LHCN-M2 (cell line): Measurements from ENCODE around the gene SDK1. TPM values are rescaled to one million over a fixed set of nuclear protein-coding genes. Genes with fewer than 3 reads are reported as not detected.
"Not testable (repeated sequence)": the region's sequence is repeated elsewhere in the genome, so short reads cannot be mapped to it uniquely, and the experiment has no call there.

Experiments used
- DNase-seq: peaks from one replicate; pipeline ENCODE4 v3.0.0-alpha.2; 2012; ENCODE audit warnings: low read depth
- total RNA-seq: library from RNA; depleted of rRNA; stranded (reverse); fragments of >200 nt; gene quantifications from 2 replicates; pipeline ENCODE4 v1.2.3, GENCODE V29; 2014

SDK1 gene
- total RNA-seq, 1 experiment from 2014 or later: 8.3 TPM

- no peak for DNase-seq
Observed at GRCh38 chr7:4240042-4240441, 939.0 kb downstream of the SDK1 start.

- no peak for DNase-seq
Observed at GRCh38 chr7:4240520-4241303, 939.7 kb downstream of the SDK1 start.

- DNase-seq: no peak
Observed at GRCh38 chr7:4241304-4241612, 940.2 kb downstream of the SDK1 start.

- no peak for DNase-seq
Observed at GRCh38 chr7:4241791-4242190, 940.7 kb downstream of the SDK1 start.

GRCh38 chr7:4242706-4243105 is 941.7 kb downstream of the SDK1 start:
- DNase-seq: no peak

- no peak for DNase-seq
Observed at GRCh38 chr7:4244041-4244440, 943.0 kb downstream of the SDK1 start.

GRCh38 chr7:4244635-4245034 is 943.6 kb downstream of the SDK1 start:
- DNase-seq: no peak

- DNase-seq: no peak
Observed at GRCh38 chr7:4245135-4245865, 944.2 kb downstream of the SDK1 start.

GRCh38 chr7:4245866-4246470 is 944.9 kb downstream of the SDK1 start:
- DNase-seq: no peak

- DNase-seq: no peak
Observed at GRCh38 chr7:4246536-4246935, 945.5 kb downstream of the SDK1 start.

- DNase-seq: no peak
Observed at GRCh38 chr7:4247106-4247876, 946.2 kb downstream of the SDK1 start.

GRCh38 chr7:4248295-4248694 is 947.2 kb downstream of the SDK1 start:
- DNase-seq: no peak

GRCh38 chr7:4249241-4249640 is 948.2 kb downstream of the SDK1 start:
- DNase-seq: no peak

- DNase-seq: no peak
Observed at GRCh38 chr7:4255336-4255735, 954.3 kb downstream of the SDK1 start.

- no peak for DNase-seq
Observed at GRCh38 chr7:4256286-4256685, 955.2 kb downstream of the SDK1 start.

GRCh38 chr7:4257146-4258111 is 956.4 kb downstream of the SDK1 start:
- no peak for DNase-seq

GRCh38 chr7:4260116-4260515 is 959.1 kb downstream of the SDK1 start:
- not testable (repeated sequence) for DNase-seq

GRCh38 chr7:4260867-4261600 is 960.0 kb downstream of the SDK1 start:
- DNase-seq: no peak

GRCh38 chr7:4261601-4261960 is 960.5 kb downstream of the SDK1 start:
- no peak for DNase-seq

- DNase-seq: not testable (repeated sequence)
Observed at GRCh38 chr7:4264206-4264605, 963.2 kb downstream of the SDK1 start.
